ENCODE measurements around the gene PERM1. TPM values are rescaled to one million over a fixed set of nuclear protein-coding genes. Genes with fewer than 3 reads are reported as not detected.

PERM1 gene
- total and polyA plus RNA-seq, 2 of the 8 experiments (the other 6 are each of a cell fraction or from before 2014, with no cell fraction given) = not detected

GRCh38 chr1:985126-985525 is 3.2 kb upstream of the PERM1 start (continued):
- TF ChIP-seq CREB1 (IDR thresholded peaks at IDR 0.05) = no peak
- no peak for TF ChIP-seq NANOG (IDR thresholded peaks at IDR 0.05; ENCODE audit: insufficient read depth, low read depth, low read length, poor library complexity, severe bottlenecking)
- no peak for TF ChIP-seq POLR2A (IDR thresholded peaks at IDR 0.05; ENCODE audit: control extremely low read depth in 1 of 2, low read depth in 2 of 2, low read length in 2 of 2)
- no peak for TF ChIP-seq TBP (IDR thresholded peaks at IDR 0.05; ENCODE audit: low read depth, low read length)
- TF ChIP-seq RNF2 (IDR thresholded peaks at IDR 0.05; ENCODE audit: borderline replicate concordance, low read depth, low read length, missing control alignments, poor library complexity, severe bottlenecking) = no peak
